ENCODE data around the gene DBN1. TPM values are rescaled to one million over a fixed set of nuclear protein-coding genes. Genes with fewer than 3 reads are reported as not detected.

Gene DBN1
- total and polyA plus RNA-seq, 9 of the 15 experiments (the other 6 are each of a cell fraction or from before 2014, with no cell fraction given), result 0.25 to 87.2 (median 27.9) TPM

GRCh38 chr5:177508837-177509236, 35.4 kb upstream of the DBN1 start (continued):
- TF ChIP-seq TSHZ1 (CRISPR knock-in tag; IDR thresholded peaks at IDR 0.05) (no peak), NFE2 (IDR thresholded peaks at IDR 0.05; ENCODE audit: low read depth) (no peak), ELF4 (CRISPR knock-in tag; IDR thresholded peaks at IDR 0.05) (no peak), SRSF1 (IDR thresholded peaks at IDR 0.05; ENCODE audit: low read depth, low read length) (no peak), JUN (IDR thresholded peaks at IDR 0.05; ENCODE audit: borderline replicate concordance, low read depth, low read length) (no peak), JUN (CRISPR knock-in tag; IDR thresholded peaks at IDR 0.05; ENCODE audit: borderline replicate concordance) (no peak), U2AF1 (optimal IDR thresholded peaks at IDR 0.05; ENCODE audit: low read depth, low read length) (no peak), NR1H2 (CRISPR knock-in tag; IDR thresholded peaks at IDR 0.05) (no peak), SMAD2 (IDR thresholded peaks at IDR 0.05; ENCODE audit: low read depth, low read length) (no peak), CBX3 (IDR thresholded peaks at IDR 0.05; ENCODE audit: borderline replicate concordance in 1 of 2, low read length in 2 of 2) (peak in 1 of 2 experiments; percentile 32; a peak in 1 of 3 replicates), ARHGAP35 (IDR thresholded peaks at IDR 0.05; ENCODE audit: partially characterized antibody) (no peak), ZBTB17 (CRISPR knock-in tag; IDR thresholded peaks at IDR 0.05) (no peak), ETS1 (conservative IDR thresholded peaks at IDR 0.05; ENCODE audit: control insufficient read depth, low read depth, low read length) (peak; percentile 71; the same call in 1 of the 2 replicates), HMGN3 (IDR thresholded peaks at IDR 0.05; ENCODE audit: borderline replicate concordance, extremely low read depth, insufficient read length, low read depth, low read length) (peak; percentile 38), ZNF395 (CRISPR knock-in tag; IDR thresholded peaks at IDR 0.05) (peak; percentile 38; the same call in 1 of the 2 replicates), THAP12 (CRISPR knock-in tag; IDR thresholded peaks at IDR 0.05) (no peak), HDAC1 (IDR thresholded peaks at IDR 0.05) (0 out of 4 replicates have a peak, but pooled peaks of 1 of the 2 experiments have one; percentile 8), LCOR (CRISPR knock-in tag; IDR thresholded peaks at IDR 0.05) (no peak), ZNF384 (IDR thresholded peaks at IDR 0.05; ENCODE audit: low read depth, low read length) (no peak), KLF16 (IDR thresholded peaks at IDR 0.05) (peak; percentile 81), BCOR (IDR thresholded peaks at IDR 0.05) (no peak), NRF1 (conservative IDR thresholded peaks at IDR 0.05 in 1 of 2, IDR thresholded peaks at IDR 0.05 in 1 of 2) (no peak)

Data from K562 (cell line).